H9 (cell line): ENCODE measurements around the gene FAHD2A. TPM values are rescaled to one million over a fixed set of nuclear protein-coding genes. Genes with fewer than 3 reads are reported as not detected.

Experiments
- DNase-seq: peaks from one replicate; pipeline ENCODE4 v3.0.0-alpha.2; 2017
- H2AFZ ChIP-seq: one replicate; pipeline ENCODE4 v1.6.1; 2013; ENCODE audit warnings: mild to moderate bottlenecking, low read length, control low read depth, moderate library complexity
- H2AK5ac ChIP-seq: 2 replicates; pipeline ENCODE4 v1.6.1; 2013; ENCODE audit warnings: low read length, control low read depth, mixed read lengths; ENCODE audit not compliant: insufficient read length
- H2BK120ac ChIP-seq: one replicate; pipeline ENCODE4 v1.6.1; 2013; ENCODE audit warnings: low read depth, mild to moderate bottlenecking, low read length, control low read depth, inconsistent platforms; ENCODE audit not compliant: poor library complexity, severe bottlenecking
- H2BK12ac ChIP-seq: 2 replicates; pipeline ENCODE4 v1.6.1; 2013; ENCODE audit warnings: low read length, control low read depth, mixed read lengths, low read depth; ENCODE audit not compliant: insufficient read length
- H2BK15ac ChIP-seq: 2 replicates; pipeline ENCODE4 v1.6.1; 2013; ENCODE audit warnings: low read depth, low read length, control low read depth
- H2BK20ac ChIP-seq: one replicate; pipeline ENCODE4 v1.6.1; 2013; ENCODE audit warnings: low read depth, mild to moderate bottlenecking, low read length, control low read depth, inconsistent platforms; ENCODE audit not compliant: poor library complexity, severe bottlenecking
- H2BK5ac ChIP-seq: 2 replicates; pipeline ENCODE4 v1.6.1; 2013; ENCODE audit warnings: low read length, control low read depth, mixed read lengths; ENCODE audit not compliant: insufficient read length
- H3K14ac ChIP-seq: 2 replicates; pipeline ENCODE4 v1.6.1; 2013; ENCODE audit warnings: low read length, control low read depth; ENCODE audit not compliant: insufficient read depth
- H3K18ac ChIP-seq: 2 replicates; pipeline ENCODE4 v1.6.1; 2013; ENCODE audit warnings: low read depth, mild to moderate bottlenecking, mixed read lengths, low read length, control low read depth; ENCODE audit not compliant: insufficient read length
- H3K23ac ChIP-seq: 2 replicates; pipeline ENCODE4 v1.6.1; 2013; ENCODE audit warnings: low read length, control low read depth, mixed read lengths, low read depth; ENCODE audit not compliant: insufficient read length
- H3K23me2 ChIP-seq: 2 replicates; pipeline ENCODE4 v1.6.1; 2013; ENCODE audit warnings: low read depth, mild to moderate bottlenecking, mixed read lengths, low read length, control low read depth; ENCODE audit not compliant: insufficient read length, poor library complexity, severe bottlenecking
- H3K27ac ChIP-seq: 2 replicates; pipeline ENCODE4 v1.5.1; 2013; ENCODE audit warnings: low read length, control low read depth, mixed read lengths, low read depth; ENCODE audit not compliant: insufficient read length
- H3K27me3 ChIP-seq: 2 replicates; pipeline ENCODE4 v1.6.1; 2013; ENCODE audit warnings: low read length, control low read depth, inconsistent platforms; ENCODE audit not compliant: insufficient read depth
- H3K4ac ChIP-seq: 2 replicates; pipeline ENCODE4 v1.6.1; 2013; ENCODE audit warnings: low read depth, mild to moderate bottlenecking, control low read depth, inconsistent platforms, low read length, moderate library complexity
- H3K4me1 ChIP-seq: 2 replicates; pipeline ENCODE4 v1.6.1; 2013; ENCODE audit warnings: low read length, control low read depth, inconsistent platforms; ENCODE audit not compliant: insufficient read depth
- H3K4me2 ChIP-seq: 2 replicates; pipeline ENCODE4 v1.6.1; 2013; ENCODE audit warnings: low read length, control low read depth, mixed read lengths; ENCODE audit not compliant: insufficient read length, insufficient read depth
- H3K56ac ChIP-seq: 2 replicates; pipeline ENCODE4 v1.6.1; 2013; ENCODE audit warnings: low read depth, mild to moderate bottlenecking, mixed read lengths, low read length, control low read depth; ENCODE audit not compliant: insufficient read length
- H3K79me1 ChIP-seq: 2 replicates; pipeline ENCODE4 v1.6.1; 2013; ENCODE audit warnings: low read depth, mild to moderate bottlenecking, moderate library complexity, low read length, control low read depth, inconsistent platforms; ENCODE audit not compliant: insufficient read depth, poor library complexity, severe bottlenecking
- H3K79me2 ChIP-seq: 2 replicates; pipeline ENCODE4 v1.6.1; 2013; ENCODE audit warnings: low read length, control low read depth, inconsistent platforms; ENCODE audit not compliant: insufficient read depth
- H3K9ac ChIP-seq: 2 replicates; pipeline ENCODE4 v1.6.1; 2013; ENCODE audit warnings: low read length, control low read depth, mixed read lengths; ENCODE audit not compliant: insufficient read length; ENCODE audit errors: extremely low read depth
- H3K9me3 ChIP-seq: one replicate; pipeline ENCODE4 v1.6.1; 2013; ENCODE audit warnings: low read depth, low read length, inconsistent platforms; ENCODE audit not compliant: control insufficient read depth
- H3T11ph ChIP-seq: one replicate; pipeline ENCODE4 v1.6.1; 2013; ENCODE audit warnings: mild to moderate bottlenecking, low read length, control low read depth, inconsistent platforms
- H4K20me1 ChIP-seq: one replicate; pipeline ENCODE4 v1.6.1; 2013; ENCODE audit not compliant: control insufficient read depth, insufficient read length, insufficient read depth
- H4K5ac ChIP-seq: 2 replicates; pipeline ENCODE4 v1.6.1; 2013; ENCODE audit warnings: low read depth, mild to moderate bottlenecking, mixed read lengths, low read length, control low read depth; ENCODE audit not compliant: insufficient read length
- H4K8ac ChIP-seq: replicated peaks from 2 replicates; pipeline ENCODE4 v1.6.1; 2013; ENCODE audit warnings: low read length, control low read depth, mixed read lengths, low read depth; ENCODE audit not compliant: insufficient read length
- H4K91ac ChIP-seq: 2 replicates; pipeline ENCODE4 v1.6.1; 2013; ENCODE audit warnings: low read depth, mild to moderate bottlenecking, moderate library complexity, mixed read lengths, low read length, control low read depth; ENCODE audit not compliant: insufficient read length
- H3K27ac Mint-ChIP-seq, 3 experiments: 2 replicates in 2 of 3; 3 replicates in 1 of 3; pipeline ENCODE4 v1.8.0; 2020 to 2021; ENCODE audit warnings: mixed read lengths in 3 of 3, mild to moderate bottlenecking in 1 of 3, moderate library complexity in 1 of 3
- H3K27me3 Mint-ChIP-seq: 2 replicates; pipeline ENCODE4 v1.8.0; 2021; ENCODE audit warnings: low read depth, mild to moderate bottlenecking, moderate library complexity, mixed read lengths
- H3K36me3 Mint-ChIP-seq, 3 experiments: 2 replicates in 2 of 3; 3 replicates in 1 of 3; pipeline ENCODE4 v1.8.0; 2020 to 2021; ENCODE audit warnings: low read depth in 3 of 3, mixed read lengths in 3 of 3; ENCODE audit not compliant: insufficient read depth in 1 of 3
- H3K4me1 Mint-ChIP-seq, 2 experiments: 2 replicates each; pipeline ENCODE4 v1.8.0; 2020; ENCODE audit warnings: mixed read lengths in 2 of 2
- H3K4me3 Mint-ChIP-seq, 2 experiments: 2 replicates in 1 of 2; 3 replicates in 1 of 2; pipeline ENCODE4 v1.8.0; 2020 to 2021; ENCODE audit warnings: mild to moderate bottlenecking in 2 of 2, mixed read lengths in 2 of 2, moderate library complexity in 1 of 2
- H3K9me3 Mint-ChIP-seq, 2 experiments: 2 replicates in 1 of 2; 3 replicates in 1 of 2; pipeline ENCODE4 v1.8.0; 2020; ENCODE audit warnings: mild to moderate bottlenecking in 2 of 2, mixed read lengths in 2 of 2, moderate library complexity in 1 of 2
- WGBS: extraction: QIAGEN DNeasy Blood & Tissue Kit; methylation state at CpG from one replicate; pipeline ENCODE4 v1.1.7; 2013; ENCODE audit warnings: missing lambda C conversion rate, low lambda C conversion rate, mixed read lengths; ENCODE audit not compliant: insufficient read length; ENCODE audit errors: extremely low coverage; 5-methylcytosine and 5-hydroxymethylcytosine counted together
- total RNA-seq: library from RNA; stranded (reverse); gene quantifications from 2 replicates; pipeline ENCODE4 v1.2.1, GENCODE V29; 2021
- TF ChIP-seq, protein P1 (sequence below): fragments of 200-600 bp; sonication (generic); conservative IDR thresholded peaks from 3 replicates; pipeline ENCODE4 v1.8.0; 2021; ENCODE audit warnings: antibody characterized with exemption, mild to moderate bottlenecking

FAHD2A gene
- total RNA-seq, 1 experiment from 2014 or later, result 39.8 TPM

DNA sequence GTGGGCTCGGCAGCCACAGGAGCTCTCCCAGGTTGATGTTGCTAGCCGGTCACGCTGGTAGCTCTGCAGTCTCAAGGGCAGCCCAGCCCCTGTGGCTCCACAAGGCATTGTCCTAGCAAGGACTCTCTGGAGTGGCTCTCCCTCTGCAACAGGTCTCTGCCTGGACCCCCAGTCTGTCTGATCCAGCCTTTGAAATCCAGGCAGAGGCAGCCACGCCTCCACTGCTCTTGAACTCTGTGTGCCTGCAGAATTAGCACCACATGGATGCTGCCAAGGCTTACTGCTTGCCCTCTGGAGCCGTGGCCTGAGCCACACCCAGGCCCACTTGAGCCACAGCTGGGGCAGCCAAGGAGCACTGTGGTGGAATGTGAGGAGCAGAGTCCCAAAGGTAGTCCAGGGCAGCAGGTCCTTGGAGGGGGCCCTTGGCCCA is 43.0 kb upstream of the FAHD2A start:
- H4K5ac ChIP-seq, result no peak overlapping the region
- no peak overlapping the region for H2BK20ac ChIP-seq
- no peak overlapping the region for H3K27ac ChIP-seq
- no CpG with 5 or more reads among the region's 5 CpGs for WGBS
- no peak overlapping the region for H3K23ac ChIP-seq
- H3K4ac ChIP-seq, result no peak overlapping the region
- Mint-ChIP-seq H3K27me3 (peaks cover 34% of the 10 kb centered on the region), H3K27ac (no peak overlapping the region), H3K4me1 (no peaks in the 10 kb centered on the region), H3K36me3 (no peaks in the 10 kb centered on the region; a peak in 1 of 7 replicates), H3K4me3 (no peak overlapping the region), H3K9me3 (peaks cover 7 to 16% of the 10 kb centered on the region in 2 experiments; a peak in 4 of 5 replicates)
- no peak overlapping the region for H4K91ac ChIP-seq
- H3T11ph ChIP-seq, result no peak overlapping the region
- H3K56ac ChIP-seq, result no peak overlapping the region
- no peak overlapping the region for H2BK15ac ChIP-seq
- no peaks in the 10 kb centered on the region for H3K4me1 ChIP-seq
- H3K27me3 ChIP-seq, result no peaks in the 10 kb centered on the region
- no peaks in the 10 kb centered on the region for H3K23me2 ChIP-seq
- TF ChIP-seq, protein P1, sequence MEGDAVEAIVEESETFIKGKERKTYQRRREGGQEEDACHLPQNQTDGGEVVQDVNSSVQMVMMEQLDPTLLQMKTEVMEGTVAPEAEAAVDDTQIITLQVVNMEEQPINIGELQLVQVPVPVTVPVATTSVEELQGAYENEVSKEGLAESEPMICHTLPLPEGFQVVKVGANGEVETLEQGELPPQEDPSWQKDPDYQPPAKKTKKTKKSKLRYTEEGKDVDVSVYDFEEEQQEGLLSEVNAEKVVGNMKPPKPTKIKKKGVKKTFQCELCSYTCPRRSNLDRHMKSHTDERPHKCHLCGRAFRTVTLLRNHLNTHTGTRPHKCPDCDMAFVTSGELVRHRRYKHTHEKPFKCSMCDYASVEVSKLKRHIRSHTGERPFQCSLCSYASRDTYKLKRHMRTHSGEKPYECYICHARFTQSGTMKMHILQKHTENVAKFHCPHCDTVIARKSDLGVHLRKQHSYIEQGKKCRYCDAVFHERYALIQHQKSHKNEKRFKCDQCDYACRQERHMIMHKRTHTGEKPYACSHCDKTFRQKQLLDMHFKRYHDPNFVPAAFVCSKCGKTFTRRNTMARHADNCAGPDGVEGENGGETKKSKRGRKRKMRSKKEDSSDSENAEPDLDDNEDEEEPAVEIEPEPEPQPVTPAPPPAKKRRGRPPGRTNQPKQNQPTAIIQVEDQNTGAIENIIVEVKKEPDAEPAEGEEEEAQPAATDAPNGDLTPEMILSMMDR, result no peak
- H3K14ac ChIP-seq, result no peak overlapping the region
- no peaks in the 10 kb centered on the region for H3K79me2 ChIP-seq
- H3K9me3 ChIP-seq, result no peaks in the 10 kb centered on the region
- H3K4me2 ChIP-seq, result no peak overlapping the region
- peak; percentile 18 for DNase-seq
- H2BK120ac ChIP-seq, result no peak overlapping the region
- no peak overlapping the region for H2AFZ ChIP-seq
- H2BK5ac ChIP-seq, result no peak overlapping the region
- no peaks in the 10 kb centered on the region for H3K79me1 ChIP-seq
- H3K18ac ChIP-seq, result no peak overlapping the region
- H3K9ac ChIP-seq, result no peak overlapping the region
- no peak overlapping the region for H2AK5ac ChIP-seq
- H4K8ac ChIP-seq, result no peak overlapping the region
- H2BK12ac ChIP-seq, result no peak overlapping the region
- no peaks in the 10 kb centered on the region for H4K20me1 ChIP-seq
